ENCODE measurements around the gene FLACC1.
"Not testable (repeated sequence)": the region's sequence is repeated elsewhere in the genome, so short reads cannot be mapped to it uniquely, and the experiment has no call there.

The FLACC1 gene

DNA sequence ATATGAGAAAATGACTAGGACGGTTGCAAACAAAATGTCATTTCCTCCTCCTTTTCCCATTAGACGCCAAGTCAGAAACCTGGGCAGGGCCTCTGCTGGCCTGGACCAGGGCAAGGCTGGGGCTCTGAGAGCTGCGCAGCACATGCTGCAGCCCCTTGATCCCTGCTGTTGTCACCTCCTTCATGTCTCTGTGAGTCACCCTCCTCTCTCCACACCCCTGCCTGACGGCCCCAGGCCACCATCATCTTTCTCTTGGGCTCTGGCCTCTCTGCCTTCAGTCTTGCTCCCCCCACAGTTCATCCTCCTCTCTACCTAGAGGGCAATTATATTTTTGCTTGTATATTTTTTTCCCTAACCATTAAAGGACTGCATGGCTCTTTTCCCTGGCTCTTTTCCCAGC lies 10.0 kb downstream of the FLACC1 start:
- no peak for DNase-seq

GRCh38 chr2:201345625-201346213 lies 11.4 kb downstream of the FLACC1 start:
- no peak for DNase-seq

- DNase-seq, result no peak
Observed at GRCh38 chr2:201344663-201345366, 12.3 kb downstream of the FLACC1 start.

- DNase-seq, result no peak
Observed at GRCh38 chr2:201343559-201343958, 13.6 kb downstream of the FLACC1 start.

DNA sequence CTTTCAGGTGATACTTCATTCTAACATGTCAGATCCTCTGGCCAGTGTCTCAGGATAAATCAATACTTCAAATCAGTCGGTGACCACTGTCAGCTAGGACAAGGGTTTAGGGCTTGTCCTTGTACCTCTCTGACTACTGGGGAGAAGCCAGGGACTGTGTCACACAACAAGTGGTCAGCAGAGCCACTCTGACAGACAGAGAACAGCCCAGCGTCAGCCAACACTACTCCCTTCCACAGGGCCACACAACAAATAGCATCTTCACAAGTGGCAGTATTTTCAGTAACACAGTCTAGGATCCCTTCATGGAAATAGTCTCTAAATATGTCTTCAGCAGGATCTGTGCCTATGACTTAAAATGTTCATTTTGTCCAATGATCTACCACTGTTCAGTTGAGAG lies 14.2 kb downstream of the FLACC1 start:
- DNase-seq, result no peak

- no peak for DNase-seq
Observed at GRCh38 chr2:201329409-201329808, 27.7 kb downstream of the FLACC1 start.

DNA sequence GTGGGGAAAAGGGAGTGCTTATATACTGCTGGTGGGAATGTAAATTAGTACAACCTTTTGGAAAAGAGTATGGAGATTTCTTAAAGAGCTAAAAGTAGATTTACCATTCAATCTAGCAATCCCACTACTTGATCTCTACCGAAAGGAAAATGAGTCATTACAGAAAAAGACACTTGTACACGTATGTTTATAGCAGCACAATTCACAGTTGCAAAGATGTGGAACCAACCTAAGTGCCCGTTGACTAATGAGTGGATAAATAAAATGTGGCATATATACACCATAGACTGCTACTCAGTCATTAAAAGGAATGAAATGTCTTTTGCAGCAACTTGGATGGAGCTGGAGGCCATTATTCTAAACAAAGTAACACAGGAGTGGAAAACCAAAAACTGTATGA lies 29.5 kb downstream of the FLACC1 start:
- DNase-seq, result no peak

DNA sequence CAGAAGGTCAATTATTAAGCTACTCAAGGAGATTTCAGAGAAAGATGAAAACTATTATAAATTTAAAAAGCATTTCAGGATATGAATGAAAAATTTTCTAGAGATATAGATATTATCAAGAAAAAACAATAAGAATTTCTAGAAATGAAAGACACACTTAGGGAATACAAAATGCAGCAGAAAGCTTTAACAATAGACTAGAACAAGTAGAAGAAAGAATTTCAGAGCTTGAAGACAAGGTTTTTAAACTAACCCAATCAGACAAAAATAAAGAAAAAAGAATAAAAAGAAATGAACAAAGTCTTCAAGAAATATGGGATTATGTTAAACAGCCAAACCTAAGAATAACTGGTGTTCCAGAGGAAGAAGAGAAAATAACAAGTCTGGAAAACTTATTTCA lies 34.4 kb downstream of the FLACC1 start:
- DNase-seq, result no peak

- DNase-seq, result no peak
Observed at GRCh38 chr2:201320701-201321100, 36.4 kb downstream of the FLACC1 start.

DNA sequence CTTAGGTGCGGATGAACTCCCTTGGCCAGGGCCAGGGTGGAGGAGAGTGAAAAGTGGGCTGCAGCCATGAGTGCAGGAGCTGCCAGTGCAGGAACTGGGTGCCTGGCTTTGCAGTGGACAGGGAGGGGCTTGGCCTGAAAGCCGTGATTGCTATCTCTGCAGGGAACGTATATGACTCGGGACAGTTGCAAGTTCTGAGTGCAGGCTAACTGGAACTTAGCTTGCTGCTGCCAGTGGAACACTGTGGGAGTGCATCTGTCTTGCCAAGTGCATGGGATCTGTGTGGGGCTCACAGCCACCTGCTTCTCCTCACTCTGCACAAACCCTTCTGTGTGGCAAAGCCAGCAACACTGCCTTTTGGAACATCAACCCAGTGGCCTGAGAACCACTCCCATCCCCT lies 36.9 kb downstream of the FLACC1 start:
- DNase-seq, result no peak

DNA sequence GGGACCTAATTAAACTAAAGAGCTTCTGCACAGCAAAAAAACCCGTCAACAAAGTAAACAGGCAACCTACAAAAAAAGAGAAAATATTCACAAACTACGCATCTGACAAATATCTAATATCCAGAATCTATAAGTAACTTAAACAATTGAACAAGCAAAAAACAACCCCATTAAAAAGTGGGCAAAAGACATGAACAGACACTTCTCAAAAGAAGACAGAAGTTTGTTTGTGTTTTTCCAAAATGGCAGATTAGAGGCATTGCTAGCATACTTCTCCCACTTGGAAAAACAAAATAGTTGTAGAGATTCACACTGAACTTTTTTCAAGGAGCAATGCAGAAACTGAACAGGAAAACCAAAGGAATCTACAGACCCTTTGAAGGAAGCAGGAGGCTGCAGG lies 37.6 kb downstream of the FLACC1 start:
- no peak for DNase-seq

DNA sequence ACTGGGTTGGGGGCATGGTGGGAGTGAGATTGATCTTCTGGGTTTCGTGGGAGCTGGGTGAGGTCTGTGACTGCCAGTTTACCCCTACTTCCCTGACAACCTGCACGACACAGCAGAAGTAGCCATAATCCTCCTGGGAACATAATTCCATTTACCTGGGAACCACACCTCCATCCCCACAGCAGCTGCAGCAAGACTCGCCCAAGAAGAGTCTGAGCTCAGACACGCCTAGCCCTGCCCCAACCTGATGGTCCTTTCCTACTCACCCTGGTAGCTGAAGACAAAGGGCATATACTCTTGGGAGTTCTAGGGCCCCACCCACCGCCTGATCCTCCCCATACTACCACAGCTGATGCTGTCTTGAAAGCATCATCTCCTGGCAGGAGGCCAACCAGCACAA lies 43.8 kb downstream of the FLACC1 start:
- no peak for DNase-seq

GRCh38 chr2:201308914-201309313 lies 48.2 kb downstream of the FLACC1 start:
- DNase-seq, result no peak

DNA sequence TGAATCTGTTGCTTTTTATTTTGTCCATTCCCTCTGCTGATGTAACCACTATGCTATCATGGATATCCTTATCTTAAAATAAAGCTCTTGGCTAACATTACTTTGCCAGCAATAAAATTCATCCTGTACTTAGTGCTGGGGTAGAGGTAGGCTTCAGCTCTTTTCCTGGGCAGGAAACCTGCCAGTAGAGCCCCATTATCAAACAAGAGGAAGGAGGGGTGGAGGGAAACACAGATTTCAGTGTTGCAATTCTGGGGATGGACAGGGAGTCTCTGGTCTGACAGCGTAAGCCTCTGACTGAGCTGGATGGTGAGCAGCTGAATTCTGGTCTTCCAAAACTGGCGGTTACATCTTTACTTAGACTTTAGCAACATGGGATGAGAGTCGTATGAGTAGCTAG lies 49.3 kb downstream of the FLACC1 start:
- DNase-seq, result no peak

- not testable (repeated sequence) for DNase-seq
Observed at GRCh38 chr2:201299929-201300328, 57.2 kb downstream of the FLACC1 start.

- no peak for DNase-seq
Observed at GRCh38 chr2:201298462-201299052, 58.6 kb downstream of the FLACC1 start.

DNA sequence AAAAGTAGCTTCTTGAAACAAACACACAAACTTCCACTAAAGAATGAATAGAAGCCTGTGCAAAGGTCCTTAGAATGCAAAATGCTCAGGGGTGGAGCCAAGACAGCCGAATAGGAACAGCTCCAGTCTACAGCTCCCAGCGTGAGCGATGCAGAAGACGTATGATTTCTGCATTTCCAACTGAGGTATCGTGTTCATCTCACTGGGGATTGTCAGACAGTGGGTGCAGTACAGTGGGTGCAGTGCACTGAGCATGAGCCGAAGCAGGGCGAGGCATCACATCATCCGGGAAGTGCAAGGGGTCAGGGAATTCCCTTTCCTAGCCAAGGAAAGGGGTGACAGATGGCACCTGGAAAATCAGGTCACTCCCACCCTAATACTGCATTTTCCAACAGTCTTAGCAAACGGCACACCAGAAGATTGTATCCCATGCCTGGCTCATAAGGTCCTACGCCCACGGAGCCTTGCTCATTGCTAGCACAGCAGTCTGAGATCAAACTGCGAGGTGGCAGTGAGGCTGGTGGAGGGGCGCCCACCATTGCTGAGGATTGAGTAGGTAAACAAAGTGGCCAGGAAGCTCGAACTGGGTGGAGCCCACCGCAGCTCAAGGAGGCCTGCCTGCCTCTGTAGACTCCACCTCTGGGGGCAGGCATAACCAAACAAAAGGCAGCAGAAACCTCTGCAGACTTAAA lies 66.5 kb downstream of the FLACC1 start:
- not testable (repeated sequence) for DNase-seq

DNA sequence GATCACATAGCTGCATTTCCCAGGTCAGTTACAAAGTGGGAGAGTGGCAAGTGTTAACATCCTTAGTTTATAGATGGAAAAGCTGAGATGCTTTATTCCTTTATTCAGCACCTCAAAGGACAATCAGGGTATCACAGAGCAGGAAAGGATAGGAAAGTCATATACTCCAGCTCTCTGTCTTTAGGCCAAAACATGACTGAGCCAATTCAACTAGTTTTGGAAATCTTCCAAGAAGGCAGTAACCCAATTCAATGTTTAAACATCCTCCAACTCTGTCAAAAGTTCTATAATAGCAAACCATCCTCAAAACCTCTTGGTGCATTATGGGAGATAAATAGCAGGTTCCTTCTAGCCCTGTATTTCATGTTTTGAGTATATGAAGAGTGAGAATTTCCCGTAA lies 71.6 kb downstream of the FLACC1 start:
- DNase-seq, result no peak

DNA sequence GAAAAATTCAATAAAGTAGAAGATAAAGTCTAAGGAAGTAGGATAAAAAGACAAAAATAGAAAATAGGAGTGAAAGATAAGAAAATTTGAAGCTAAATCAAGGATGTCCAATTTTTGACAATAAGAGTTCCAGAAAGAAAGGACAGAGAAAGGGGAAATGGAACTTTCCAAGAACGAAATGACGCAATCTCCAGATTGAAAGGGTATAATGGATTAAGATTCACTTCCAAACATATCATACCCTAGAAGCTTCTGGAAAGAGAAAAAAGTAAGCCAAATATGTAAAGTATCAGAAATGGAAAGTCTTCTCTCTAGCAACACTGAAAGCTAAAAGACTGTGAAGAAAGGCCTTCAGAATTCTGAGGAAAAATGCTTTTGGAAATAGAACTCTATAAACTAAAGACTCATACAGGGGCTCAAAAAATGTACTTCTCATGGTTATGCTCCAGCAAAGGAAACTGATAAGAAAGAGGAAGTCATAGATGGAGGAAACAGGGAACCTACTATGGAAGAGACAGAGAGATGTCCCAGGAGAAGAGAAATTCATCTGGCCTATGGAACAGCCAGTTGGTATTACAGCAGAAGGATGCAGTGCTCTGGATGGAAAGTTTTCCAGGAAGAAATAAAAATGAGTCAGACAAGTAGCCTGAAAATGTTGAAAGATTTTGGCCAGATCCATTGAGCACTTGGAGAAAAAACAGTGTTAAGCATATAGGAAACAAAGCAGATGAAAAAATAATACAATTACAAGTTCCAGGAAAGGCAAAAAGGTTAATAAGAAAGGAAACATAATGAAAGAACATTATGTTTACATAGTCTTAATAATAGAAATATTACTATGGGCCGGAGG lies 76.7 kb downstream of the FLACC1 start:
- DNase-seq, result no peak

DNA sequence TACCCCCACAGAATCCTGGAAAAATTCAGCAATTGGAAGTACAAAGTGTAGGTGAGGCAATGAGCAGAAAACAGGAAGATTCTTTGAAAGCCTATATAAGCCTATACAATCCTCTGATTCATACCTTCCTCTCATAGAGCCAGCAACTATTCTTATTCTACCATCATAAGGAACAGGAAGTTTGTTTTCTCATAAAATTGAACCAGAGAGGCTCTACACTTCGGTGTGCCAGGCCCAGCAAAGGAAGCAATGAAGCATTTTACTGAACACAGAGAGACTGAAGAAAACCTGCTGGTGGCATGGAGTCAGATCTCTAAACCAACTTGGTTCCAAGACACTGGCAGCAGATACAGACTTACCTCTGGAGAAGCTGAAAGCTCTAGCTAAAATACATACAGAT lies 78.1 kb downstream of the FLACC1 start:
- no peak for DNase-seq

DNA sequence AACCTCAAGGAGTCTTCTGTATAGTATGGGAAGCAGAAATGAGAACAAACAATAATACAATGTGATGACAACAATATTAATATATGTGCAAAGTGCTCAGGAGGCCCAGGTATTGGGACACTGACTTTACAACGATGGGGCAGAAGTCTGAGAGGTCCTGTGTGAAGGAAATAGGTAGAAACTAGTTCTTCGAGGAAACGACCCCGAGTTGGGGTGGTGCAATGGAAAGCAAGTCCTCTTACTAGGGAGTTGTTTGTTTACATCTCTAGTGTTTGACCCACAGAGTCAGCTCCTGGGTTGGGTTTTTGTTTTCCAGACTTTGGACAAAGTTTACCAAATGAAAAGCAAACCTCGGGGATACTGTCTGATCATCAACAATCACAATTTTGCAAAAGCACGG lies 80.6 kb downstream of the FLACC1 start:
- DNase-seq, result no peak

- no peak for DNase-seq
Observed at GRCh38 chr2:201275990-201276389, 81.2 kb downstream of the FLACC1 start.

- DNase-seq, result no peak
Observed at GRCh38 chr2:201275069-201275468, 82.1 kb downstream of the FLACC1 start.

Measured in cortex of kidney (tissue), 1 donor.